Skin epidermis (tissue), 12 donors: ENCODE results near the gene SLC44A1.
"Not testable (repeated sequence)": the region's sequence is repeated elsewhere in the genome, so short reads cannot be mapped to it uniquely, and the experiment has no call there.

Experiments
- H3K27ac ChIP-seq, 21 experiments: fragments of 200-600 bp; sonication (generic) in 11 of 21; one replicate each; pipeline ENCODE4 v1.5.0; 2020; ENCODE audit warnings: mild to moderate bottlenecking in 3 of 21, inconsistent platforms in 2 of 21, moderate library complexity in 2 of 21
- H3K4me3 ChIP-seq, 7 experiments: fragments of 200-600 bp; sonication (generic) in 2 of 7; one replicate each; pipeline ENCODE4 v1.5.0; 2020; ENCODE audit warnings: inconsistent platforms in 2 of 7, mild to moderate bottlenecking in 2 of 7, moderate library complexity in 1 of 7

SLC44A1 gene

DNA sequence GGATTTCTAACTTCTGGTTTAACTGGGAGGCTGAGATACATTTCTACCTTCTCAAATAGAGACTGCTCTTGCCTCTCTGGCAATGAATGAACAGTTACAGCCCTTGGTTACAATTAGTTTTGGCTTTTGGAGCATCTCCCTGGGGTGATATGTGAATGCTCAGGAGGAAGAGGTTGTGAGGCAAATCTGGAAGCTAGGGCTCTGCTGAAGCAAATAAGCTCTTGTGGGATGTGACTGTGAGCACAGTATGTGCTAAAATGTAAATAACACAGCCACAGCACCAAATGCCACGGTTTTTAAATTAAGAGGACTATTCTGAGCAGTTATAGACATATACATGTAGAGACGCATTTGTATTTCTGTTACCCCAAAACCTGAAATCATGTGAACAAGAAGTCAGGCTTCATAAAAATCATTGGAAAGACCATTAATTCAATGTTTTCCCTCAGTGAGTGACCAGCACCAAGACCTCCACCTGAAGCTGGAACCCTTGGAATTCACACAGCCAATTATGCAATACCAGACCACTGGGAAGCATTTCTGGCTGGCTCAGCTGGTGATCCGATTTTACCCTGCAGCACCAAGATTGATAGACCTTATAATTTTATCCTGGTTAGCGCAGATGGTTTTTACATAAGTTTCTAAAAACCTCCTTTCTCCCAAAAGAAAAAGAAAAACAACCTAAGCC, 3.0 kb upstream of the SLC44A1 start:
- Histone ChIP-seq H3K4me3 (no peak overlapping the region), H3K27ac (peak overlapping the region in 2 of 21 experiments; percentile 7 to 23)

DNA sequence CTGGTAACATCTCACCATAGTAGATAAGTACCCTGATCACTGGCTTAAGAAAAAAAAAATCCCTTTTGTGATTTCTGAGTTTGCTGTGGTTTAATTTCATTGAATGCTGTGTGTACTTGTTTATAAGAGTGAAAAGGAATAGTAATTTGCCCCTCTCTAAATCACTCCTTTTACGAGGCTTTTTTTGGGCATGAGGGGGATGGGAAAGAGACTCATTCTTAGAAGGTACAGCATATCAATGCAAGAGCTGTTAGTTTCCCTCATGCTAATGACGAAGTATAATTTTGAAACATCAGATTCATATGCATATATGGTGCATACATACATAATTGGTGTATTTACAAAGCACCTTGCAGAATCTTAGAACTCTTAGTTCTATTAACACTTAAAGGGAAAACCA, 2.4 kb upstream of the SLC44A1 start:
- Histone ChIP-seq H3K27ac (peak overlapping the region in 6 of 21 experiments; percentile 17 to 87 (median 37)), H3K4me3 (no peak overlapping the region)

DNA sequence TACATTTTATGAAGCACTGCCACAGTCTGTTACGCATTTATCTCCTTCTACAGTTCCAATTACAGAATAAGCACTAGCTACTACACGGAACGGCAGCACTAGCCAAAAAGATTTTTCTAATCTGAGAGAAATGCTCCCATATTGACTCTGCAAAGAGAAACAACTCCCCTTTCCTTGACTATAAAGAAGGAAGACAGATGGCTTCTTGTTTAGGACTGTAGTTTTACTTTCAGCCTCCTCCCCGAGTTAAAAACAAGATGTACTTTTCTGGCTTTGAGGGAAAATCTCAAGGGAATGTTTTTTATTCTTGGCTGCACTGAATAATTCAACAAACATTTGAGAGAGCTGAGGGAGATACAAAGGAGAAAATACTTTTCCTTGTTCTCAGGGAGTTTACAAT, 1.9 kb upstream of the SLC44A1 start:
- peak overlapping the region in 7 of 21 experiments; percentile 4 to 87 (median 30) for H3K27ac ChIP-seq
- H3K4me3 ChIP-seq, result no peak overlapping the region

DNA sequence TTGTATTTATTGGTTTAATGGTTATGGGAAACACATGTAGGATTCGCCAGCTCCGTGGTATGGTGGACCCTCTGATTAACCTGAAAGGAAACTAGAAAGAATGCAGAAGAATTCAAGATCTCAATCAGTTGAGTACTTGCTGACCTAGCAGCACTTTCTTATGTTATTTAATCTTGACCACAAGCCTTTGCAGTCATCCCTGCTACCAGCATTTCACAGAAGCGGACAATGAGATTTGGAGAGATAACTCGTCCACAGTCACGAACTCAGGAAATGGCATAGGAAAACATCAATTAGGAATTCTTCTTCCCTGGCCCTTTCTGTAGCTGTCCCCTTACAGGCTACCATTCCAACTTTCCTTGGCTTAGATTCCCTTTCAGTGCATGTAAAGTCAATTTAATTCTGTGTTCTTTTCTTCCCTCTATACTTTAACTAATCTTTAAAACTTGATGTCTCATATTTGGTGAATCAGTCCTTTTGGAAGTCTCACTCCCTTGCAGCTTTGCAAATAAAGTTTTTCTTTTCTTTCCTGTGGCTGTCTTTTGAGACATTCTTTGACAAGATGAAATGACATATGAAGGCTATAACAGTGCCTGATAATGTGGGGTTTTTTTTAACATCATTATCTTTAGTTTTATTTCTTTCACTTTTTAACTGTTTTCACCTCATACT, 1.3 kb upstream of the SLC44A1 start:
- Histone ChIP-seq H3K27ac (peak overlapping the region in 8 of 21 experiments; percentile 4 to 89 (median 80)), H3K4me3 (no peak overlapping the region)

DNA sequence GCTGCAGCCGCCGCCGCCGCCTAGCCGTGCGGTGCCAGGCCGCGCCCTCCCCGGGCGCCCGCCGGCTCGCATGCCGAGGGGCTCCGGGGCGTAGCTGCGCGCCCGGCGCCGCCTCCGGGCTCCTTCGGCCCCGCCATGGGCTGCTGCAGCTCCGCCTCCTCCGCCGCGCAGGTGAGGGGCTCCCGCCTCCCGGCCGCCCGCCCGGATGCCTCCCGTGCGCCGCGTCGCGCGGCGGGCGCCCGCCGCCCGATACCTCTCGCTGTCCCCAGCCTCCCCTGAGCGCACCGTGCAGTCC, 230 bp downstream of the SLC44A1 start:
- H3K27ac ChIP-seq, result peak overlapping the region; percentile 57 to 89 (median 83)

DNA sequence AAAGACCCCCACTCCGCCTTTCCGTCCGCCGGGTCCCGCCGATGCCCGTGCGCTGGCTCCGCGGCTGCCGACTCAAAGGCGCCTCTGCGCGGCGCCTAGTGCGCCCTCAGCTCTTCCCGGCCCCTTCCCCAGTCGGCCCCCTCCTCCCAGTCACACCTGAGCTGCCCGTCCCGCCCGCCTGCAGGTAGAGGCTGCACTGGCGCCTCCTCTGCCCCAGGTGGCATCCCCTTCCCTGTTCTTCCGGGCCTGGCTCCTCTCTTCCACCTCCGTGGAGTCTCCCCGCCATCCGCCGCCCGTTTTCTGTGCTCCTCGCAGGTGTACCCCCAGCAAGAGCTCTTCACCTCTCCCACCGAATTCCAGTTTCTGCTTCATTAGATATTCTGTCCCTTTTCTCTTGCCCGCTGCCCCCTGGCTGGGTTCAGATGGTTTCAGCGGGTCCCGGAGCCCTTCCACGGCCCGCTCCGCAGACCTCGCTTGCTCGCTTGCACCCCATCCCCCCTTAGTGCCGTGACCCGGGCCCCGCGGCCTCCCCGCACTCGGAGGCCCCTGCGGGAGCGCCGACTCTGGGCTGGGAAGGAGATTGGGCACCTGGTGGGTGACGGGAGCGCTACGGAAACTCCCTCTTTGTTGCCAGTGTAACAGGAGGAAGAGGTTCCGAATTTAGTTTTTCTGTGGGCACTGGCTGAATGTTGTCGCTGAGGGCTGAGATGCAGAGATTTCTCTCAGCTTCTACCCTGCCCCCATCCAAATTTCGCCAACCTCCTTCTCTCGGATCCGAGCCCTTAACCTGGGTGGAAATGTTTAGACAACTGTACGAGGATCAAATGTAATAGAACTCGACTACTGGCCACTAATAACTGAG, 809 bp downstream of the SLC44A1 start:
- Histone ChIP-seq H3K4me3 (peak overlapping the region; percentile 76 to 93 (median 89)), H3K27ac (peak overlapping the region; percentile 57 to 89 (median 83))

More for the DNA sequence above, 230 bp downstream of the SLC44A1 start:
- peak overlapping the region; percentile 76 to 93 (median 89) for H3K4me3 ChIP-seq

DNA sequence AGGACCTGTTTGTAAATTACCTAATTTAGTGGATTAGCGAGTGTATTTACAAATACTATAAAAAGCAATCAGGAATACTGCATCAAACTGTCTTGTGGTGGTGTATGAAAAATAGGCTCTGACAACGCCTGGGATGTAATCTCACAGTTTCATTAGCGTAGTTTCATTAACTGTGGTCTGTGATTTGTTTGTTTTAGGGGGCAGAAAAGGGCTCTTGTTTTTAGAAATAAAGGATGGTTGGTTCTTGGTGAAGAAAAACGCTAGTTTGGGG, 1.4 kb downstream of the SLC44A1 start:
- peak overlapping the region in 18 of 21 experiments; percentile 75 to 89 (median 84) for H3K27ac ChIP-seq
- H3K4me3 ChIP-seq, result peak overlapping the region; percentile 76 to 93 (median 89)

DNA sequence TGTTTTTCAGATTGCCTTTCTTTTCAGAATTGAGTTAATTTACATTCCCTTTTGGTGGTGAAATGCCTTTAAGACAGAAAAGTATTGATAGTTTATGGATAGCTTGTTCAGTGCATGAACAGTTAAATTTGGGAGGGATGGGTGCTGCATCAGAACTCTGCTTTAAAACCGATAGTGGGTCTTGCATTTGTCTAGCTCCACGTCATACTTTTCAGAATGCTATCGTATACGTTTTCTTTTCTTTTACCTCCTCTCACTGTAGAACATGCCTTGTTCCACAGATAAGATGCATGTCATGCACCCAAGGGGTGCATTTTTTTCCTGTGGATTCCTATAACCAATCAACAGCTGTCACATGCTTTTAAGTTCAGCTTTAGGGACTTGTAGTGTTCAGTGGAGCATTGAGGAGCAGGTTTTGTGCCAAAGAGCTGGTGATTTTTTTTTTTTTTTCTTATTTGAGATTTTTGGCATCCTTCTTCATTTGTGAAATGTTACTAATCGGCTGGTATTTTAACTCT, 2.3 kb downstream of the SLC44A1 start:
- Histone ChIP-seq H3K27ac (no peak overlapping the region), H3K4me3 (peak overlapping the region in 1 of 7 experiments; percentile 93)

DNA sequence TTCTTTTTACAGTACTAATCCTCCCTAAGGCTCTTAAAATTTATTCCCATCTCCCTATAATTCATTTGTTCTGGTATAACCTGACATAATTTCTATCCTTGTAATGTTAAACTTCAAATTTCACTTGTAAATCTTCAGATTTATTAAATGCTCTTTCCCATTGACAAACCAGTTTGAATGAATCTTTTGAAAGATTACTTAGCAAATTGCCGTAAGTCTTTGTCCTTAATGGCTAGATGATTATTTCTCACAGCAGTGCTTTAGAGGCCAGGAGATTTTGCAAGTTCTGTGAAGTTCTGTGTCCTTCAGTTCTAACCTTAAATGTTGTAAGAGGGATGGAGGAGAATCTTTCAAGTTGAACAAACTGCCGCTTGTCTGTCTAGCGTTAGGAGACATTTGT, 4.2 kb downstream of the SLC44A1 start:
- Histone ChIP-seq H3K27ac (no peak overlapping the region), H3K4me3 (no peak overlapping the region)

DNA sequence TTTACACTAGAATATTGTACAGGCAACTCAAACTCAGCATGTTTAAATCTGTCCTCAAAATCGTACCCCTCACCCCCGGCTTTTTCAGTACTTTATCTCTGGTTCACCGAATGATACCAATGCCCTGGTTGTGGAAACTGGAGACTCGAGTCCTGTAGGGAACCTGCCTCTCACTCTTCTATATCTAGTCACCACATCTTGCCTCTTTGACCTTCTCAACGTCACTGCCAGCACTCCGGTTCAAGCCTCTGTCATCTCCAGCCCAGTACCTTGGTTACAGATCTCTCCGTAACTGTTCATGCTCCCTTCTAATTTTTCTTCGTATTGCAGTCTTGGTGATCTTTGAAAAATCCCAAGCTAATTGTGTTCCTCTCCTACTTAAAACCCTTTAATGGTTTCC, 6.7 kb downstream of the SLC44A1 start:
- H3K27ac ChIP-seq, result no peak overlapping the region
- no peak overlapping the region for H3K4me3 ChIP-seq

DNA sequence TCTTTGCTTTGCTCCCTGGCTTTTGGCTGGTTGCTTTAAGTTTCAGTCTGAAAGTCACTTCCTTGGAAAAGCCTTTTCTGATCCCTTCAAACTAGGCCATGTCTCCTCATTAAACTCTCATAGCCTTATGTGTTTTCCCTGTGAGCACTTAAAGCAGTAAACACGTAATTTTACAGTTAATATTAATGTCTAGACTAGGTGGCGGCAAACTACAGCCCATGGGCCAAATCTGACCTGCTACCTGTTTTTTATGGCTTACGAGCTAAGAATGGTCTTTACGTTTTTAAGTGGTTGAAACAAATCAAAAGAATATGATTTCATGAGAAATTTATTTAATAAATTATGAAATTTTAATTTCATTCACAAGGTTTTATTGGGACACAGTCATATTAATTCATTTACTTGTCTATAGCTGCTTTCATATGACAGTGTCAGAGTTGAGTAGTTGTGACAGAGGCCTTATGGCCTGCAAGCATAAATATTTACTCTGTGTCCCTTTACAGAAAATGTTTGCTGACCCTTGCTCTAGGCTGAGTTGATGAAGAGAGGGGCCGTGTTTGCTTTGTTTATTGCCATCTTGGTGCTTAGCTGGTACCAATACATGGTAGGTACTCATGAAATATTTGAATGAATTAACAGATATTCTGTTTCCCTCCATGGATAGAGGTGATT, 7.4 kb downstream of the SLC44A1 start:
- Histone ChIP-seq H3K4me3 (no peak overlapping the region), H3K27ac (no peak overlapping the region)

DNA sequence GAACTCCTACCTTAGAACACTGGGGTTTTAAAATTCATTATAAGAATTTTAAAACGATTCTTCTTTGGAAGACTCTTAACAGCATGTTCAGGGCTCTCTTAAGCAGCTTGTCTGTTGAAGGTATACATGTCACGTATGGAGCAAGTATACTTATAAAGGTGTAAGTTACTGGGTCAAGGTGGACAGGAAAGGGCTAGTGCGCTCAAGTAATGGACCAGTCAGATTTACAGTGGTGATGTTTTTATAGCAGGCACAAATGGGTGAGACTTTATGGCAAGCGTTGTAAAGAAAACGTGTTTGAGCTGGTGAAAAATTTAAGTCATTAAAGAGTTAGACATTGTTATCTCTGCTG, 7.9 kb downstream of the SLC44A1 start:
- Histone ChIP-seq H3K4me3 (no peak overlapping the region), H3K27ac (no peak overlapping the region)

DNA sequence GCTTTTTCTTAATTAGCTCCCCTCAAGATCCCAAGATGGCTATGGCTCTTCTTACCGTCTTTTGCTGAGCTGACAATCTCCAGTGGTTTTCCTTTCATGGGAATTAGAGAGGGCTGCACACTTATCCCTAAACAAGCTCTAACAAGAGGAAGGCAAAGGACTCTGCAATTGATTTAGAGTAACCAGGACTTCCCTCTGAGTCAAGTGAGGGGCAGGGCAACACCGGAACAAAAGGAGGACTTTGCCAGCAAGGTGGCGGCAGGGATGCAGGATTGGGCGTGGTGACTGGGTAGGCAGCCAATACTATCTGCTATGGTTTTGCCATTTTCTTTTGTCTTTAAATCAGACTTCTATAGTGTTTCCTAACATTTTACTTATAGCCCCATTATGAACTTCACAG, 9.8 kb downstream of the SLC44A1 start:
- H3K4me3 ChIP-seq, result no peak overlapping the region
- H3K27ac ChIP-seq, result peak overlapping the region in 5 of 21 experiments; percentile 15 to 64 (median 20)

DNA sequence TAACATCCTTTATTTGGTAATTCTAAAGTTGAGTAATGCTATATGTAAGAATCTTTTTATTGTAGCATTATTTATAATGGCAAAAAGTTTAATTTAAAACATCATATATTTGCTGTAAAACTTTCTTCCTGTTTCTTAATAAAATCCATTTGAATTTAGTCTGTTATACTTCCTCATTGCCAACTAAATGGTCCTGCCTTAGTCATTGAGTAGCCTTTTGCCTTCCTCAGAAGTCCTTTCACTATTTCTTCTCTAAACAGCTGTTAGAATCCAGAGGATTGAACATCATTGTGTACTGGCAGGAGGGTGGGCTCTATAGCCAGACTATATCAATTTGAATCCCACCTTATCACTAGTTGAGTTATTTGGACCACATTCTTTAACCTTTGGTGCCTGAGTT, 11.0 kb downstream of the SLC44A1 start:
- no peak overlapping the region for H3K4me3 ChIP-seq
- H3K27ac ChIP-seq, result no peak overlapping the region

DNA sequence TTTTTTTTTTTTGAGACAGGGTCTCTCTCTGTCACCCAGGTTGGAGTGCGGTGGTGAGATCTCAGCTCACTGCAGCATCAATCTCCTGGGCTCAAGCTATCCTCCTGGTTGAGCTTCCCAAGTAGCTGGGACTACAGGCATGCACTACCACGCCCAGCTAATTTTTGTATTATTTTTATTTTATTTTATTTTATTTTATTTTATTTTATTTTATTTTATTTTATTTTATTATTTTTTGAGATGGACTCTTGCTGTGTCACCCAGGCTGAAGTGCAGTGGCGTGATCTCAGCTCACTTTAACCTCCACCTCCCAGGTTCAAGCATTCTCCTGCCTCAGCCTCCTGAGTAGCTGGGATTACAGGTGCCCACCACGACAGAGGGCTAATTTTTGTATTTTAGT, 12.1 kb downstream of the SLC44A1 start:
- not testable (repeated sequence) for H3K4me3 ChIP-seq, H3K27ac ChIP-seq

DNA sequence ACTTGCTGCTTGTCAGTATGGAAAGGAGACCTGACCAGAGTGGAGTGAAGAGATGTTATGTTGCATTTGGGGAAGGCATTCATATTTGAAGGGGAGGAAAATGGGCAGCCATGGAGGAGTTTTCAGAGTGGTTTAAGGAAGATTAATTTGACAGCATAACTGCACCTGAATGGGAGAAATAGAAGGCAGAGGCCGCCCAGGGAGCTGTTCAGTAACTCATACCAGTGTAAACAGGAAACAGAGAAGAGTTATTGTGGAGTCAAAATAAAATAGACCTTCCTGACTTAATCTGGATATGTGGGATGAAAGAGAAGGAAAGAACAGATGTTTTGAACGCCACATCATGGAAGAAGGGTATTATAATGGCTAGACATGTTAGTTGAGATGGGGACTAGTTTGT, 13.4 kb downstream of the SLC44A1 start:
- Histone ChIP-seq H3K27ac (peak overlapping the region in 2 of 21 experiments; percentile 12 to 24), H3K4me3 (no peak overlapping the region)

DNA sequence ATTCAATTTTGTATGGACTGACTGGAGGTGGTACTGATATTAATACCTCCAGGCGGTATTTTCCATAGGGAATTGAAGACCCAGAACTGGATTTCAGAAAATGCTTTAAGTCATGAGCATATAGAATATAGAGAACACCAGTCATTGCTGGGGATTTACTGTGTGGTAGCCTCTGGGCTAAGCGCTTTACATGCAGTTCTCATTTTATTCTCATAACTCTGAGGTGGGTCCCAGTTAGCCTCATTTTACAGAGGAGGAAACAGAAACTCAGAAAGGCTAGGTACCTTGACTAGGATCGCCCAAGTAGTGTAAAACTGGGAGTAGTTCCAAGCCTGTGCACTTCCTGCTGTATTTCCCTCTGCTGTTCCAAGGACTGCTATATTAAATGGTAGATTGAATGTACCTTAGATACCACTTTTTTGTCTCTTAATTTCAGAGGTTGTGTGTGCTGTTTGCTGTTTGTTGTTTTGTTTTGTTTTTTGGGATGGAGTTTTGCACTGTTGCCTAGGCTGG, 13.8 kb downstream of the SLC44A1 start:
- Histone ChIP-seq H3K27ac (peak overlapping the region in 1 of 21 experiments; percentile 49), H3K4me3 (no peak overlapping the region)

DNA sequence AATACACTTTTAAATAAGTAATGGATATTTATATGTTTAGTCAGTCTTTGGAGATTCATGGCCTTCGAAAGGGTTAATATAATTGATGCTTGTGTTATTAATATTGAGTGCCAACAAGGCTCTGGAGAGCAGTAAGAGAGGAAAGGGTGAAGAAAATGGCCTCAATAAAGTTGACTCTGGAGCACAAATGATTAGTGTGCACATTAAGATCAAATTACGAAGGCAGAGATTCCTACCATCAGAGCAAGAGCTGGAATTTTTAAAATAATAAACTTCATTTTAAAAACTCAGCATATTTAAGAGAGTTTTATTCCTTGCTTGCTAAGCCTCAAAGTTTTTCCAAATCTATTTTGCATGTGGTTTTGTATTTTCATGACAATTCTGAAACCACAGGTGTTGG, 14.8 kb downstream of the SLC44A1 start:
- peak overlapping the region in 4 of 21 experiments; percentile 9 to 63 (median 44) for H3K27ac ChIP-seq

DNA sequence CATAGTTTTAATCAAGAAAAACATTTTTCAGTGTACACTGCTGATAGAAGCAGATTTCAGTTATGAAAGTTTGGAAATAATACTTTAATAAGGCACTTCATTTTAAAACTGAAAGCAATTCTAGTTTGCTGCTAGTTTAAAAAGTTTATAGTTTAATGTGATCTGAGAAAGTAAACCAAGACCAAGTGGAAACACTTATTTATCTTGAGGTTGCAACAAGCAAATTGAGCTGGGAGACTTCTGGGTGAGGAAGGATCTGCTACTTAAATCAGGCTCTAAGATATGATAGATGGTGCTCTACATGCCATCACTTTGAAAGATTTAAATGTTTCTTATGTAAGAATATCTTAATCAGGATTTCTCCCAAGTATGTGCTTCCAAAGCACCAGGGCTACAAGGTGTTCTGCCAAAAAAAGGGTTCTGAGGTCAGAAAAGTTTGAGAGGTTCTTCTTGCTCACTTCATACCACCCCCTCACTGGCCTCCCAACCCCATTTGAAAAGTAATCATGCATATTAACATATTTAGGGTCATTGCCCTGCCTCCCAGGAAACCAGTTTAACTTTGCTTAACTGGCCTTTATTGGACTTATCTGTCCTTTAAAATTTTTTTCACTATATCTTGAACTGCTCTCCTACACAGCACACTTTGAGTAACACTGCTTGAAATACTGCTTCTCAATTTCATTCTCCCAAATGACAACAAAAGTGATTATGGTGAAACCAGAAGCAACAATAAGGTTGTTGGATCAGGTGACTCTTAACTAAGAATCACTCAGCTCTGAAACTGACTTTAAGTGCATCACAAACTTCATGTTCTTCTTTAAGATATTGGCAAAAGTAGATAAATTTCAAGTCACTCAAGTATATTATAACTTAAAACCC, 15.5 kb downstream of the SLC44A1 start:
- Histone ChIP-seq H3K27ac (peak overlapping the region in 6 of 21 experiments; percentile 2 to 63 (median 27)), H3K4me3 (no peak overlapping the region)

More for the DNA sequence above, 14.8 kb downstream of the SLC44A1 start:
- no peak overlapping the region for H3K4me3 ChIP-seq
